Activated gamma-delta T cell treated with Interleukin-2 at 50 U/mL for 16 hours (primary cell): ENCODE measurements around the gene C6orf15.

Experiments used
- DNase-seq: peaks from one replicate; pipeline ENCODE4 v3.0.0-alpha.2; 2020

C6orf15 gene

GRCh38 chr6:31129130-31129529 lies 16.8 kb upstream of the C6orf15 start:
- no peak for DNase-seq

- peak; percentile 76 for DNase-seq
Measured at GRCh38 chr6:31128093-31128676, 15.8 kb upstream of the C6orf15 start.

- no peak for DNase-seq
Measured at GRCh38 chr6:31126396-31127175, 14.2 kb upstream of the C6orf15 start.

GRCh38 chr6:31125586-31126363 lies 13.4 kb upstream of the C6orf15 start:
- no peak for DNase-seq

GRCh38 chr6:31125162-31125561 lies 12.8 kb upstream of the C6orf15 start:
- DNase-seq, result no peak

GRCh38 chr6:31122791-31123706 lies 10.7 kb upstream of the C6orf15 start:
- no peak for DNase-seq

- DNase-seq, result no peak
Measured at GRCh38 chr6:31121131-31121790, 8.9 kb upstream of the C6orf15 start.

- no peak for DNase-seq
Measured at GRCh38 chr6:31120151-31120915, 8.0 kb upstream of the C6orf15 start, which contains the start of gene CDSN. Gene CDSN, minus strand, starts transcription at chr6:31120446. Its CDS starts 27 bp downstream, at chr6:31120419.

GRCh38 chr6:31118178-31118577 lies 5.8 kb upstream of the C6orf15 start:
- DNase-seq, result no peak

- DNase-seq, result no peak
Measured at GRCh38 chr6:31116661-31117385, 4.4 kb upstream of the C6orf15 start.

GRCh38 chr6:31115941-31116560 lies 3.7 kb upstream of the C6orf15 start:
- no peak for DNase-seq

GRCh38 chr6:31114970-31115849 lies 2.8 kb upstream of the C6orf15 start:
- DNase-seq, result no peak

- DNase-seq, result no peak
Measured at GRCh38 chr6:31114541-31114878, 2.1 kb upstream of the C6orf15 start, which contains the start of gene PSORS1C1. Gene PSORS1C1, plus strand, starts transcription at chr6:31114800. Its CDS starts 14,833 bp downstream, at chr6:31129633.

- no peak for DNase-seq
Measured at GRCh38 chr6:31113861-31114540, 1.6 kb upstream of the C6orf15 start.

GRCh38 chr6:31111712-31112111 lies 663 bp downstream of the C6orf15 start:
- no peak for DNase-seq

GRCh38 chr6:31110825-31111582 lies 1.4 kb downstream of the C6orf15 start:
- no peak for DNase-seq

GRCh38 chr6:31107052-31107451 lies 5.3 kb downstream of the C6orf15 start:
- no peak for DNase-seq

GRCh38 chr6:31103136-31103535 lies 9.2 kb downstream of the C6orf15 start:
- no peak for DNase-seq
